H9 (cell line): ENCODE measurements around the gene CHST15. TPM values are rescaled to one million over a fixed set of nuclear protein-coding genes. Genes with fewer than 3 reads are reported as not detected.

Experiments
- DNase-seq: peaks from one replicate; pipeline ENCODE4 v3.0.0-alpha.2; 2017
- H2AFZ ChIP-seq: one replicate; pipeline ENCODE4 v1.6.1; 2013; ENCODE audit warnings: mild to moderate bottlenecking, low read length, control low read depth, moderate library complexity
- H2AK5ac ChIP-seq: 2 replicates; pipeline ENCODE4 v1.6.1; 2013; ENCODE audit warnings: low read length, control low read depth, mixed read lengths; ENCODE audit not compliant: insufficient read length
- H2BK120ac ChIP-seq: one replicate; pipeline ENCODE4 v1.6.1; 2013; ENCODE audit warnings: low read depth, mild to moderate bottlenecking, low read length, control low read depth, inconsistent platforms; ENCODE audit not compliant: poor library complexity, severe bottlenecking
- H2BK12ac ChIP-seq: 2 replicates; pipeline ENCODE4 v1.6.1; 2013; ENCODE audit warnings: low read length, control low read depth, mixed read lengths, low read depth; ENCODE audit not compliant: insufficient read length
- H2BK15ac ChIP-seq: 2 replicates; pipeline ENCODE4 v1.6.1; 2013; ENCODE audit warnings: low read depth, low read length, control low read depth
- H2BK20ac ChIP-seq: one replicate; pipeline ENCODE4 v1.6.1; 2013; ENCODE audit warnings: low read depth, mild to moderate bottlenecking, low read length, control low read depth, inconsistent platforms; ENCODE audit not compliant: poor library complexity, severe bottlenecking
- H2BK5ac ChIP-seq: 2 replicates; pipeline ENCODE4 v1.6.1; 2013; ENCODE audit warnings: low read length, control low read depth, mixed read lengths; ENCODE audit not compliant: insufficient read length
- H3K14ac ChIP-seq: 2 replicates; pipeline ENCODE4 v1.6.1; 2013; ENCODE audit warnings: low read length, control low read depth; ENCODE audit not compliant: insufficient read depth
- H3K18ac ChIP-seq: 2 replicates; pipeline ENCODE4 v1.6.1; 2013; ENCODE audit warnings: low read depth, mild to moderate bottlenecking, mixed read lengths, low read length, control low read depth; ENCODE audit not compliant: insufficient read length
- H3K23ac ChIP-seq: 2 replicates; pipeline ENCODE4 v1.6.1; 2013; ENCODE audit warnings: low read length, control low read depth, mixed read lengths, low read depth; ENCODE audit not compliant: insufficient read length
- H3K23me2 ChIP-seq: 2 replicates; pipeline ENCODE4 v1.6.1; 2013; ENCODE audit warnings: low read depth, mild to moderate bottlenecking, mixed read lengths, low read length, control low read depth; ENCODE audit not compliant: insufficient read length, poor library complexity, severe bottlenecking
- H3K27ac ChIP-seq: 2 replicates; pipeline ENCODE4 v1.5.1; 2013; ENCODE audit warnings: low read length, control low read depth, mixed read lengths, low read depth; ENCODE audit not compliant: insufficient read length
- H3K27me3 ChIP-seq: 2 replicates; pipeline ENCODE4 v1.6.1; 2013; ENCODE audit warnings: low read length, control low read depth, inconsistent platforms; ENCODE audit not compliant: insufficient read depth
- H3K4ac ChIP-seq: 2 replicates; pipeline ENCODE4 v1.6.1; 2013; ENCODE audit warnings: low read depth, mild to moderate bottlenecking, control low read depth, inconsistent platforms, low read length, moderate library complexity
- H3K4me1 ChIP-seq: 2 replicates; pipeline ENCODE4 v1.6.1; 2013; ENCODE audit warnings: low read length, control low read depth, inconsistent platforms; ENCODE audit not compliant: insufficient read depth
- H3K4me2 ChIP-seq: 2 replicates; pipeline ENCODE4 v1.6.1; 2013; ENCODE audit warnings: low read length, control low read depth, mixed read lengths; ENCODE audit not compliant: insufficient read length, insufficient read depth
- H3K56ac ChIP-seq: 2 replicates; pipeline ENCODE4 v1.6.1; 2013; ENCODE audit warnings: low read depth, mild to moderate bottlenecking, mixed read lengths, low read length, control low read depth; ENCODE audit not compliant: insufficient read length
- H3K79me1 ChIP-seq: 2 replicates; pipeline ENCODE4 v1.6.1; 2013; ENCODE audit warnings: low read depth, mild to moderate bottlenecking, moderate library complexity, low read length, control low read depth, inconsistent platforms; ENCODE audit not compliant: insufficient read depth, poor library complexity, severe bottlenecking
- H3K79me2 ChIP-seq: 2 replicates; pipeline ENCODE4 v1.6.1; 2013; ENCODE audit warnings: low read length, control low read depth, inconsistent platforms; ENCODE audit not compliant: insufficient read depth
- H3K9ac ChIP-seq: 2 replicates; pipeline ENCODE4 v1.6.1; 2013; ENCODE audit warnings: low read length, control low read depth, mixed read lengths; ENCODE audit not compliant: insufficient read length; ENCODE audit errors: extremely low read depth
- H3K9me3 ChIP-seq: one replicate; pipeline ENCODE4 v1.6.1; 2013; ENCODE audit warnings: low read depth, low read length, inconsistent platforms; ENCODE audit not compliant: control insufficient read depth
- H3T11ph ChIP-seq: one replicate; pipeline ENCODE4 v1.6.1; 2013; ENCODE audit warnings: mild to moderate bottlenecking, low read length, control low read depth, inconsistent platforms
- H4K20me1 ChIP-seq: one replicate; pipeline ENCODE4 v1.6.1; 2013; ENCODE audit not compliant: control insufficient read depth, insufficient read length, insufficient read depth
- H4K5ac ChIP-seq: 2 replicates; pipeline ENCODE4 v1.6.1; 2013; ENCODE audit warnings: low read depth, mild to moderate bottlenecking, mixed read lengths, low read length, control low read depth; ENCODE audit not compliant: insufficient read length
- H4K8ac ChIP-seq: replicated peaks from 2 replicates; pipeline ENCODE4 v1.6.1; 2013; ENCODE audit warnings: low read length, control low read depth, mixed read lengths, low read depth; ENCODE audit not compliant: insufficient read length
- H4K91ac ChIP-seq: 2 replicates; pipeline ENCODE4 v1.6.1; 2013; ENCODE audit warnings: low read depth, mild to moderate bottlenecking, moderate library complexity, mixed read lengths, low read length, control low read depth; ENCODE audit not compliant: insufficient read length
- H3K27ac Mint-ChIP-seq, 3 experiments: 2 replicates in 2 of 3; 3 replicates in 1 of 3; pipeline ENCODE4 v1.8.0; 2020 to 2021; ENCODE audit warnings: mixed read lengths in 3 of 3, mild to moderate bottlenecking in 1 of 3, moderate library complexity in 1 of 3
- H3K27me3 Mint-ChIP-seq: 2 replicates; pipeline ENCODE4 v1.8.0; 2021; ENCODE audit warnings: low read depth, mild to moderate bottlenecking, moderate library complexity, mixed read lengths
- H3K36me3 Mint-ChIP-seq, 3 experiments: 2 replicates in 2 of 3; 3 replicates in 1 of 3; pipeline ENCODE4 v1.8.0; 2020 to 2021; ENCODE audit warnings: low read depth in 3 of 3, mixed read lengths in 3 of 3; ENCODE audit not compliant: insufficient read depth in 1 of 3
- H3K4me1 Mint-ChIP-seq, 2 experiments: 2 replicates each; pipeline ENCODE4 v1.8.0; 2020; ENCODE audit warnings: mixed read lengths in 2 of 2
- H3K4me3 Mint-ChIP-seq, 2 experiments: 2 replicates in 1 of 2; 3 replicates in 1 of 2; pipeline ENCODE4 v1.8.0; 2020 to 2021; ENCODE audit warnings: mild to moderate bottlenecking in 2 of 2, mixed read lengths in 2 of 2, moderate library complexity in 1 of 2
- H3K9me3 Mint-ChIP-seq, 2 experiments: 2 replicates in 1 of 2; 3 replicates in 1 of 2; pipeline ENCODE4 v1.8.0; 2020; ENCODE audit warnings: mild to moderate bottlenecking in 2 of 2, mixed read lengths in 2 of 2, moderate library complexity in 1 of 2
- CTCF ChIP-seq: fragments of 200-600 bp; sonication (generic); conservative IDR thresholded peaks from 3 replicates; pipeline ENCODE4 v1.8.0; 2021; ENCODE audit warnings: antibody characterized with exemption, mild to moderate bottlenecking
- total RNA-seq: library from RNA; stranded (reverse); gene quantifications from 2 replicates; pipeline ENCODE4 v1.2.1, GENCODE V29; 2021

The CHST15 gene
- total RNA-seq, 1 experiment from 2014 or later, result 8.7 TPM

GRCh38 chr10:124078714-124079113 is 14.7 kb downstream of the CHST15 start:
- H2AFZ ChIP-seq, result no peak overlapping the region
- H3K79me2 ChIP-seq, result no peaks in the 10 kb centered on the region
- H3T11ph ChIP-seq, result no peak overlapping the region
- no peaks in the 10 kb centered on the region for H3K23me2 ChIP-seq
- H2BK12ac ChIP-seq, result no peak overlapping the region
- no peak for DNase-seq
- Mint-ChIP-seq H3K36me3 (peaks cover 2 to 14% (median 3%) of the 10 kb centered on the region in 3 experiments; a peak in 4 of 7 replicates), H3K9me3 (no peaks in the 10 kb centered on the region; a peak in 1 of 5 replicates), H3K27me3 (peaks cover 1% of the 10 kb centered on the region; the same call in 1 of the 2 replicates), H3K4me1 (peaks cover 20% of the 10 kb centered on the region in 2 experiments), H3K4me3 (no peak overlapping the region), H3K27ac (no peak overlapping the region)
- H3K27ac ChIP-seq, result no peak overlapping the region
- H3K4me1 ChIP-seq, result no peaks in the 10 kb centered on the region
- H3K56ac ChIP-seq, result no peak overlapping the region
- H3K9me3 ChIP-seq, result no peaks in the 10 kb centered on the region
- no peak overlapping the region for H2BK120ac ChIP-seq
- no peak overlapping the region for H3K23ac ChIP-seq
- TF ChIP-seq CTCF, result no peak
- no peak overlapping the region for H3K14ac ChIP-seq
- H2AK5ac ChIP-seq, result no peak overlapping the region
- no peak overlapping the region for H3K4me2 ChIP-seq
- no peak overlapping the region for H4K5ac ChIP-seq
- no peak overlapping the region for H3K4ac ChIP-seq
- H4K20me1 ChIP-seq, result no peaks in the 10 kb centered on the region
- H4K91ac ChIP-seq, result no peak overlapping the region
- no peak overlapping the region for H4K8ac ChIP-seq
- no peak overlapping the region for H2BK5ac ChIP-seq
- no peak overlapping the region for H3K18ac ChIP-seq
- no peaks in the 10 kb centered on the region for H3K27me3 ChIP-seq
- no peak overlapping the region for H3K9ac ChIP-seq
- H2BK20ac ChIP-seq, result no peak overlapping the region
- H2BK15ac ChIP-seq, result no peak overlapping the region
- H3K79me1 ChIP-seq, result no peaks in the 10 kb centered on the region
